ENCODE results near the gene ZNF71. TPM values are rescaled to one million over a fixed set of nuclear protein-coding genes. Genes with fewer than 3 reads are reported as not detected.
"Not testable (repeated sequence)": the region's sequence is repeated elsewhere in the genome, so short reads cannot be mapped to it uniquely, and the experiment has no call there.

The ZNF71 gene
- total RNA-seq, 1 experiment from 2014 or later: 11.0 TPM

- Histone ChIP-seq H3K36me3 (replicated peaks; ENCODE audit: control insufficient read depth, insufficient read depth, low read length) (no peaks in the 10 kb centered on the region), H3K4me3 (ENCODE audit: insufficient read depth, low read depth, low read length) (no peak overlapping the region), H3K27me3 (ENCODE audit: control insufficient read depth, insufficient read depth, low read length) (no peaks in the 10 kb centered on the region)
- DNase-seq: no peak
Measured at GRCh38 chr19:56654151-56654550, 59.0 kb downstream of the ZNF71 start.

- H3K36me3 ChIP-seq (replicated peaks; ENCODE audit: control insufficient read depth, insufficient read depth, low read length): no peaks in the 10 kb centered on the region
- H3K4me3 ChIP-seq (ENCODE audit: insufficient read depth, low read depth, low read length): no peak overlapping the region
- DNase-seq: no peak
- no peaks in the 10 kb centered on the region for H3K27me3 ChIP-seq (ENCODE audit: control insufficient read depth, insufficient read depth, low read length)
Measured at GRCh38 chr19:56660381-56661107, 65.4 kb downstream of the ZNF71 start.

DNA sequence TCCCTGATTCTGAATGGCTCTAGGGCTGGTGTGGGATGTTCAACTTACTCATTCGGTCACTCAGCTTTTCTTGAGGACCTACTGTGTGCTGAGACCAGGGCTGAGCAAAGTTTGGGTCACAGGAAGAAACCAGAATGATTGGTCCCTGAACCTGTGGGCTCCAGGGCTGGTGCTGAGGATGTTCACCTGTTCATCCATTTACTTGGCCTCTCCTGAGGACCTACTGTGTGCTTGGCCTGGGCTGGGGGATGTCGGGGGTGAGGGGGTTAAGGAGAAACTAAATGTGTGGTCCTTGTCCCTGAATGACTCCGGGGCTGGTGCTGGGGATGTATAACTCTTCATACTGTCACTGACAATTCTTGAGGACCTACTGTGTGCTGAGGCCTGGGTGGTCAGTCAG lies 66.1 kb downstream of the ZNF71 start:
- H3K36me3 ChIP-seq (replicated peaks; ENCODE audit: control insufficient read depth, insufficient read depth, low read length): no peaks in the 10 kb centered on the region
- no peak for DNase-seq
- H3K4me3 ChIP-seq (ENCODE audit: insufficient read depth, low read depth, low read length): no peak overlapping the region
- no peaks in the 10 kb centered on the region for H3K27me3 ChIP-seq (ENCODE audit: control insufficient read depth, insufficient read depth, low read length)

DNA sequence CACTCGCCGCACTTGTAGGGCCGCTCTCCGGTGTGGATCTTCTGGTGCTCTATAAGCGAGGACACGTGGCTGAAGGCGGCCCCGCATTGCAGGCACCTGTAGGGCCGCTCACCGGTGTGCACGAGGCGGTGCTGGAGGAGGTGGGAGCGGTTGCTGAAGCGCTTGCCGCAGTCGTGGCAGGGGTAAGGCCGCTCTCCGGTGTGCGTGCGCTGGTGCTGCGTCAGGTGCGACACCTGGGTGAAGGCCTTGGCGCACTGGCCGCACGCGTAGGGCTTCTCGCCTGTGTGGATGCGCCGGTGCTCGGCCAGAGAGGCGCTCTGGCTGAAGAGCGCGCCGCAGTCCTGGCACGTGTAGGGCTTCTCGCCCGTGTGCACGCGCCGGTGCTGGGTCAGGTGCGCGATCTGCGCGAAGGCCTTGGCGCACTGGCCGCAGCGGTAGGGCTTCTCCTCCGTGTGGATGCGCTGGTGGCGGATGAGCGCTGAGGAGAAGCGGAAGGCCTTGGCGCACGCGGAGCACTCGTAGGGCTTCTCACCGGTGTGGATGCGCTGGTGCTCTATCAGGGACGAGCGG lies 68.9 kb downstream of the ZNF71 start:
- DNase-seq: peak; percentile 30
- no peaks in the 10 kb centered on the region for H3K36me3 ChIP-seq (replicated peaks; ENCODE audit: control insufficient read depth, insufficient read depth, low read length)
- H3K27me3 ChIP-seq (ENCODE audit: control insufficient read depth, insufficient read depth, low read length): no peaks in the 10 kb centered on the region
- no peak overlapping the region for H3K4me3 ChIP-seq (ENCODE audit: insufficient read depth, low read depth, low read length)

DNA sequence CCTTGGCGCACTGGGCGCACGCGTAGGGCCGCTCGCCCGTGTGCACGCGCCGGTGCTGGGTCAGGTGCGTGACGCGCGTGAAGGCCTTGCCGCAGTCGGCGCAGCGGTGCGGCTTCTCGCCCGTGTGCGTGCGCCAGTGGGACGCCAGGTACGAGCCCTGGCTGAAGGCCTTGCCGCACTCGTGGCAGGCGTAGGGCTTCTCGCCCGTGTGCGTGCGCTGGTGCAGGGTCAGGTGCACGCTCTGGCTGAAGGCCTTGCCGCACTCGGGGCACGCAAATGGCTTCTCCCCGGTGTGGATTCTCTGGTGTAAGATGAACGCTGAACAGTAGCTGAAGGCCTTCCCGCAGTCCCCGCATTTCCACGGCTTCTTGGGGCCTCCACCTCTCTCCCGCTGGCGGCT lies 69.4 kb downstream of the ZNF71 start:
- Histone ChIP-seq H3K4me3 (ENCODE audit: insufficient read depth, low read depth, low read length) (no peak overlapping the region), H3K27me3 (ENCODE audit: control insufficient read depth, insufficient read depth, low read length) (no peaks in the 10 kb centered on the region), H3K36me3 (replicated peaks; ENCODE audit: control insufficient read depth, insufficient read depth, low read length) (no peaks in the 10 kb centered on the region)
- DNase-seq: no peak

- DNase-seq: no peak
- H3K27me3 ChIP-seq (ENCODE audit: control insufficient read depth, insufficient read depth, low read length): no peaks in the 10 kb centered on the region
- no peaks in the 10 kb centered on the region for H3K36me3 ChIP-seq (replicated peaks; ENCODE audit: control insufficient read depth, insufficient read depth, low read length)
- no peak overlapping the region for H3K4me3 ChIP-seq (ENCODE audit: insufficient read depth, low read depth, low read length)
Measured at GRCh38 chr19:56667311-56667870, 72.3 kb downstream of the ZNF71 start.

GRCh38 chr19:56668676-56669075 lies 73.6 kb downstream of the ZNF71 start:
- Histone ChIP-seq H3K36me3 (replicated peaks; ENCODE audit: control insufficient read depth, insufficient read depth, low read length) (no peaks in the 10 kb centered on the region), H3K4me3 (ENCODE audit: insufficient read depth, low read depth, low read length) (no peak overlapping the region), H3K27me3 (ENCODE audit: control insufficient read depth, insufficient read depth, low read length) (no peaks in the 10 kb centered on the region)
- no peak for DNase-seq

DNA sequence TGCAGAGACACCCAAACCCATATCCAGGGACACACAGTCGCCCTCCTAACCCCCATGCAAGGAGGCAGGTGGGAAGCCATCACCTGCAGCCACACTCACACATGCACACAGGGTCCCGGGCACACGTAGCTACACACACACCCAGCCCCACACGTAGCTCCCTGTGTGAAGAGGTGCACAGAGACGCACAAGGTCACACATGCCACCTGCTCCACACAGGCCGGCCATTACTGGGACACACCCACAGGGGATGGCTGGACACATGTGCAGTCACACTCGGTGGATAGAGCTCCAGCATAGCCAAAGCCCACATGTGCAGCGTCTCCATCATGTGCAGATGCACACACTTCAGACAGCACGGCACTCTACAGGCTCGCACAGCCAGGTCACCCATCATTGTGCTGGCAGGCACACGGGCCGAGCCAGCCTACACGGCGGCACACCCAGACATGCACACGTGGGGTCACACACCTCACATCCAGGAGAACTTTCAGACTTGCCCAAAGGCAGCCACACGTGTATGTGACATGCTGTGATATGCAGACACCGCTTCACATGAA lies 75.4 kb downstream of the ZNF71 start:
- H3K4me3 ChIP-seq (ENCODE audit: insufficient read depth, low read depth, low read length): no peak overlapping the region
- H3K36me3 ChIP-seq (replicated peaks; ENCODE audit: control insufficient read depth, insufficient read depth, low read length): no peaks in the 10 kb centered on the region
- no peaks in the 10 kb centered on the region for H3K27me3 ChIP-seq (ENCODE audit: control insufficient read depth, insufficient read depth, low read length)
- no peak for DNase-seq

DNA sequence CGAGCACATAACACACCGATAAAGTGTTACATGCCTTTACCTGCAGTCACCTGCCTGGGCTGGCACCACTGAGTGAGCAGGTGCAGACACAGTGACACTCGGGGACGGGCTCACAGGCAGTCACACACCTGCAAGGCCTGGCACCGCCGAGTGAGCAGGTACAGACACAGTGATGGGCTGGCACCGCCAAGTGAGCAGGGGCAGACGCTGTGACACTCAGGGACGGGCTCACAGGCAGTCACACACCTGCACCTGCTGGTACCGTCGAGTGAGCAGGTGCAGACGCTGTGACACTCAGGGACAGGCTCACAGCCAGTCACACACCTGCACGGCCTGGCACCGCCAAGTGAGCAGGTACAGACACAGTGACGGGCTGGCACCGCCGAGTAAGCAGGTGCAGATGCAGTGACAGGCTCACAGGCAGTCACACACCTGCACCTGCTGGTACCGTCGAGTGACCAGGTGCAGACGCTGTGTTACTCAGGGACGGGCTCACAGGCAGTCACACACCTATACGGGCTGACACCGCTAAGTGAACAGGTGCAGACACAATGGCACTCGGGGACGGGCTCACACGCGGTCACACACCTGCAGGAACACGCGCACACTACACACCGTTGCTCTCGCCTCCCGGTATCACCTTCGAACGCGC lies 76.0 kb downstream of the ZNF71 start:
- Histone ChIP-seq H3K27me3 (ENCODE audit: control insufficient read depth, insufficient read depth, low read length) (no peaks in the 10 kb centered on the region), H3K4me3 (ENCODE audit: insufficient read depth, low read depth, low read length) (peak overlapping the region; percentile 8; the same call in 1 of the 2 replicates), H3K36me3 (replicated peaks; ENCODE audit: control insufficient read depth, insufficient read depth, low read length) (no peaks in the 10 kb centered on the region)
- no peak for DNase-seq

- H3K36me3 ChIP-seq (replicated peaks; ENCODE audit: control insufficient read depth, insufficient read depth, low read length): no peaks in the 10 kb centered on the region
- H3K4me3 ChIP-seq (ENCODE audit: insufficient read depth, low read depth, low read length): peak within 1 kb of the TSS; percentile 8; the same call in 1 of the 2 replicates
- no peaks in the 10 kb centered on the region for H3K27me3 ChIP-seq (ENCODE audit: control insufficient read depth, insufficient read depth, low read length)
- DNase-seq: no peak
Measured at GRCh38 chr19:56671613-56671994, 76.5 kb downstream of the ZNF71 start, which contains the start of gene ZNF835. ZNF835 (minus strand) TSS chr19:56671757; CDS start chr19:56665198, 6,559 bp downstream.

GRCh38 chr19:56672610-56673009 lies 77.5 kb downstream of the ZNF71 start:
- DNase-seq; H3K27me3 ChIP-seq (ENCODE audit: control insufficient read depth, insufficient read depth, low read length); H3K36me3 ChIP-seq (replicated peaks; ENCODE audit: control insufficient read depth, insufficient read depth, low read length); H3K4me3 ChIP-seq (ENCODE audit: insufficient read depth, low read depth, low read length): not testable (repeated sequence)

Other genes with a start within 250 kb of the ZNF71 start
- 1.1 and 2.8 TPM in 2 replicates for gene ZNF582, start 201.8 kb upstream of the ZNF71 start, total RNA-seq (2014; rRNA removed; shearing (Covaris generic))
- 0.55 and 1.7 TPM in 2 replicates for gene ZNF583, start 191.0 kb upstream of the ZNF71 start, total RNA-seq (2014; rRNA removed; shearing (Covaris generic))
- not detected in 2 replicates for gene ZNF667, start 118.0 kb upstream of the ZNF71 start, total RNA-seq (2014; rRNA removed; shearing (Covaris generic))
- not detected in 2 replicates for gene ZNF471, start 87.4 kb upstream of the ZNF71 start, total RNA-seq (2014; rRNA removed; shearing (Covaris generic))
- 0.52 and 2.7 TPM in 2 replicates for gene ZFP28, start 56.4 kb upstream of the ZNF71 start, total RNA-seq (2014; rRNA removed; shearing (Covaris generic))
- gene ZNF470, start 27.8 kb upstream of the ZNF71 start, total RNA-seq (2014; rRNA removed; shearing (Covaris generic)): 1.4 and 1.9 TPM in 2 replicates
- not detected in 2 replicates for gene SMIM17, start 47.9 kb downstream of the ZNF71 start, total RNA-seq (2014; rRNA removed; shearing (Covaris generic))
- not detected in 2 replicates for gene ZNF835, start 76.5 kb downstream of the ZNF71 start, total RNA-seq (2014; rRNA removed; shearing (Covaris generic))
- not detected in 2 replicates for gene PEG3, start 245.4 kb downstream of the ZNF71 start, total RNA-seq (2014; rRNA removed; shearing (Covaris generic))
- gene ZIM2, start 245.4 kb downstream of the ZNF71 start, total RNA-seq (2014; rRNA removed; shearing (Covaris generic)): not detected in 2 replicates